ENCODE data around the gene ATP13A2.

GRCh38 chr1:16980473-16981268 lies 31.1 kb downstream of the ATP13A2 start, which contains the start of gene MFAP2:
- TF ChIP-seq CTCF (IDR thresholded peaks at IDR 0.05 in 8 of 11, conservative IDR thresholded peaks at IDR 0.05 in 3 of 11) (no peak), POLR2A (IDR thresholded peaks at IDR 0.05) (no peak), POLR2AphosphoS5 (IDR thresholded peaks at IDR 0.05) (no peak)

All from spleen (tissue), 7 donors.